Sigmoid colon (tissue), 7 donors: ENCODE measurements around the gene CCDC47. TPM values are rescaled to one million over a fixed set of nuclear protein-coding genes. Genes with fewer than 3 reads are reported as not detected.
"Not testable (repeated sequence)": the region's sequence is repeated elsewhere in the genome, so short reads cannot be mapped to it uniquely, and the experiment has no call there.

Experiments
- DNase-seq: peaks from one replicate; pipeline ENCODE4 v3.0.0-alpha.2; 2019
- H3K27ac ChIP-seq, 4 donors: fragments of 200-600 bp; sonication (generic); one replicate each; pipeline ENCODE4 v1.5.1; 2016 to 2019; ENCODE audit warnings: mild to moderate bottlenecking in 1 of 4
- H3K27me3 ChIP-seq, 3 donors: fragments of 200-600 bp; sonication (generic); one replicate each; pipeline ENCODE4 v1.5.1; 2019; ENCODE audit warnings: mild to moderate bottlenecking in 1 of 3
- H3K36me3 ChIP-seq, 4 donors: fragments of 200-600 bp; sonication (generic); one replicate each; pipeline ENCODE4 v1.5.1; 2016 to 2019
- H3K4me1 ChIP-seq, 4 donors: fragments of 200-600 bp; sonication (generic); one replicate each; pipeline ENCODE4 v1.5.1; 2017 to 2019
- H3K4me3 ChIP-seq, 4 donors: fragments of 200-600 bp; sonication (generic); one replicate each; pipeline ENCODE4 v1.5.1; 2017 to 2019; ENCODE audit warnings: mild to moderate bottlenecking in 2 of 4, moderate library complexity in 1 of 4
- H3K9me3 ChIP-seq, 4 donors: fragments of 200-600 bp in 3 of 4; sonication (generic) in 3 of 4; one replicate each; pipeline versions ENCODE4 v1.5.1 to v1.6.1; 2013 to 2019
- EP300 ChIP-seq, 4 donors: sonication (generic); formaldehyde crosslinking; IDR thresholded peaks; one replicate each; pipeline ENCODE4 v1.6.1; 2017; ENCODE audit warnings: antibody characterized with exemption in 4 of 4
- POLR2A ChIP-seq, 2 donors: fragments of 450-650 bp; IDR thresholded peaks; one replicate each; pipeline ENCODE4 v1.6.1; 2016; ENCODE audit warnings: antibody characterized with exemption in 2 of 2, mild to moderate bottlenecking in 2 of 2, moderate library complexity in 2 of 2
- POLR2AphosphoS5 ChIP-seq, 4 donors: sonication (generic); formaldehyde crosslinking; IDR thresholded peaks; one replicate each; pipeline ENCODE4 v1.6.1; 2017; ENCODE audit warnings: antibody characterized with exemption in 4 of 4
- WGBS, 2 donors: extraction: QIAGEN DNeasy Blood & Tissue Kit; methylation state at CpG; one replicate each; pipeline ENCODE4 v1.1.7; 2013; 5-methylcytosine and 5-hydroxymethylcytosine counted together
- intact Hi-C: fragments of 100-400 bp; cut with DNase I; formaldehyde crosslinking; loops from one replicate; pipeline ENCODE4 v1.15.1; 2023
- polyA plus RNA-seq, 3 donors: library from polyadenylated mRNA; stranded (reverse); fragments of 200-250 nt; gene quantifications; one replicate each; pipeline ENCODE4 v1.2.3, GENCODE V29; 2013
- total RNA-seq, 4 donors: library from RNA; depleted of rRNA; stranded (reverse); fragments of >200 nt; gene quantifications; one replicate each; pipeline ENCODE4 v1.1.0, GENCODE V29; 2016
- TF ChIP-seq, protein P1 (sequence below), 4 experiments: fragments of 450-650 bp in 3 of 4; fragments of 200-600 bp in 1 of 4; IDR thresholded peaks; one replicate each; pipeline ENCODE4 v1.5.1; 2016 to 2019; ENCODE audit warnings: antibody characterized with exemption in 4 of 4, mild to moderate bottlenecking in 3 of 4, moderate library complexity in 2 of 4
- donor health status: healthy with polysubstance abuse.
- donor health status: Bipolar disorder and iron deficiency.
- donor health status: healthy.

The CCDC47 gene
- total and polyA plus RNA-seq, 7 donors = 12.0 to 65.4 (median 39.9) TPM

DNA sequence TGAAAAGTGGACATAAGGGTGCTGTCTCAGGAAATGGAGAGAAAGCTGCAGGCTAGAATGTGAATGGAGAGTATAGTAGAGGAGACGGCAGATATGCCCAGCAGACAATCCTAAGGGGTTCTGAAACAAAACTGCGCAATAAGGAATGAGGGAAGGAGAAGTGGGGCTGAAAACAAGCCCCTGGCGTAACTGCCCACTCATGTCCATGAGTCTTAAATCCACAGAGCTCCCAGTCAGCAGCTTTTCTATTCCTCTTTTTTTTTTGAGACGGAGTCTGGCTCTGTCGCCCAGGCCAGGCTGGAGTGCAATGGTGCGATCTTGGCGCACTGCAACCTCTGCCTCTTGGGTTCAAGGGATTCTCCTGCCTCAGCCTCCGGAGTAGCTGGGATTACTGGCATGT lies 37.7 kb downstream of the CCDC47 start:
- Histone ChIP-seq H3K9me3 (no peaks in the 10 kb centered on the region), H3K36me3 (peaks cover 0 to 8% (median 0%) of the 10 kb centered on the region in 4 donors), H3K27me3 (no peaks in the 10 kb centered on the region), H3K4me3 (no peak overlapping the region), H3K27ac (no peak overlapping the region), H3K4me1 (peaks cover 0 to 7% (median 7%) of the 10 kb centered on the region in 4 donors)
- intact Hi-C loops = no loop called here
- TF ChIP-seq, protein P1, sequence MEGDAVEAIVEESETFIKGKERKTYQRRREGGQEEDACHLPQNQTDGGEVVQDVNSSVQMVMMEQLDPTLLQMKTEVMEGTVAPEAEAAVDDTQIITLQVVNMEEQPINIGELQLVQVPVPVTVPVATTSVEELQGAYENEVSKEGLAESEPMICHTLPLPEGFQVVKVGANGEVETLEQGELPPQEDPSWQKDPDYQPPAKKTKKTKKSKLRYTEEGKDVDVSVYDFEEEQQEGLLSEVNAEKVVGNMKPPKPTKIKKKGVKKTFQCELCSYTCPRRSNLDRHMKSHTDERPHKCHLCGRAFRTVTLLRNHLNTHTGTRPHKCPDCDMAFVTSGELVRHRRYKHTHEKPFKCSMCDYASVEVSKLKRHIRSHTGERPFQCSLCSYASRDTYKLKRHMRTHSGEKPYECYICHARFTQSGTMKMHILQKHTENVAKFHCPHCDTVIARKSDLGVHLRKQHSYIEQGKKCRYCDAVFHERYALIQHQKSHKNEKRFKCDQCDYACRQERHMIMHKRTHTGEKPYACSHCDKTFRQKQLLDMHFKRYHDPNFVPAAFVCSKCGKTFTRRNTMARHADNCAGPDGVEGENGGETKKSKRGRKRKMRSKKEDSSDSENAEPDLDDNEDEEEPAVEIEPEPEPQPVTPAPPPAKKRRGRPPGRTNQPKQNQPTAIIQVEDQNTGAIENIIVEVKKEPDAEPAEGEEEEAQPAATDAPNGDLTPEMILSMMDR (IDR thresholded peaks at IDR 0.05) = no peak
- TF ChIP-seq EP300 (IDR thresholded peaks at IDR 0.05) = no peak
- no peak for TF ChIP-seq POLR2A (IDR thresholded peaks at IDR 0.05)
- WGBS, 2 donors = 94 to 95% methylated on average over 8 of the region's 8 CpGs
- no peak for DNase-seq

DNA sequence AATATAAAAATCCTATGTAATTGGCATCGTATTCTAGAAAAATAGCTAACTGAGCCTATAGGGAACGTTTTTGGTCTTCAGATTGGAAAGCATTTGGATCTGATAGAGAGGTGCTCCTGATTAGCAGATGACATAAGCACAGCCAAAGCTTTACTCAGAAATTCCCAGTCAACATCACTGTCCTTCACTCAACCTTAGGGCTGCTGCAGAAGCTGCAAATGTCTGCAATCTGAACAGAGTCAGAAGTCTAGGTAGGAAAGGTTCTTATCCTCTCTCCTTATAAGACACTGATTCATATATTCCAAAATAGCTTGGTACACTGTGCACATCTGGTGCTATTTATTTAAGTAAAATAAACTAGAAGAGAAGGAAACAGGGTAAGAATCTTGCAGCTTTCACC lies 51.0 kb downstream of the CCDC47 start:
- H3K27me3 ChIP-seq = no peaks in the 10 kb centered on the region
- H3K9me3 ChIP-seq = no peaks in the 10 kb centered on the region
- H3K27ac ChIP-seq = no peak overlapping the region
- DNase-seq = no peak
- H3K4me3 ChIP-seq = no peak overlapping the region
- intact Hi-C loops = no loop called here
- H3K36me3 ChIP-seq = peaks cover 0 to 53% (median 7%) of the 10 kb centered on the region in 4 donors
- TF ChIP-seq, protein P1 (IDR thresholded peaks at IDR 0.05) = no peak
- TF ChIP-seq EP300 (IDR thresholded peaks at IDR 0.05) (no peak), POLR2A (IDR thresholded peaks at IDR 0.05) (no peak), POLR2AphosphoS5 (IDR thresholded peaks at IDR 0.05) (no peak)
- 66 to 86% methylated on average over 2 of the region's 2 CpGs for WGBS, 2 donors
- no peaks in the 10 kb centered on the region for H3K4me1 ChIP-seq

DNA sequence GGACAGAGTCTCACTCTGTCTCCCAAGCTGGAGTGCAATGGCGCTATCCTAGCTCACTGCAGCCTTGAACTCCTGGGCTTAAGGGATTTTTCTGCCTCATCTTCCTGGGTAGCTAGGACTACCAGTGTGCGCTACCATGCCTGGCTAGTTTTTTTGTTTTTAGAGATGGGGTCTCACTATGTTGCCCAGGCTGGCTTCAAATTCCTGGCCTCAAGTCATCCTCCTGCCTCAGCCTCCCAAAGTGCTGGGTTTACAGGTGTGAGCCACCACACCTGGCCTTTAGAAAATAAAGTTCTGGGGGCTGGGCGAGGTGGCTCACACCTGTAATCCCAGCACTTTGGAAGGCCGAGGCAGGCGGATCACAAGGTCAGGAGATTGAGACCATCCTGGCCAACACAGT lies 53.2 kb downstream of the CCDC47 start:
- 97 to 98% methylated on average over 5 of the region's 5 CpGs for WGBS, 2 donors
- H3K36me3 ChIP-seq = peaks cover 0 to 38% (median 3%) of the 10 kb centered on the region in 4 donors
- H3K4me1 ChIP-seq, intact Hi-C loops, H3K4me3 ChIP-seq, H3K27me3 ChIP-seq, DNase-seq, H3K27ac ChIP-seq, H3K9me3 ChIP-seq: not testable (repeated sequence)

DNA sequence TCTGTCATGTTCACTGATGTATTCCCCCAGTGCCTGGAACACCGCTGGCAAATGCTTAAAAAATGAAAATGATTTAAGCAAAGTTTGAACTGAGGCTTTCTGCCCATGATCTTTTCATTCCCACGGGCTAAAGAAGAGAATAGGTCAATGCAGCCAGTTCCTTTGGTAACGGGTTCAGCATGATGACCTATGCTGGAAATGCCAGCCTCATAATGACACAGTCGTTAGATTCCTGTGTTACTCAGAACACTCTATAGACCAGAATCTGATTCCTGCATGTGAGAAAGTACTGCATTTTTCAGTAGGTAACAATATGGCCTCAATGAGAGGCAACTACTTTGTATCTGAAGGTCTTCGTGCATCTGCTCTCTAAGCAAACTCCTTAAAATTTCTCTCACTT lies 54.4 kb downstream of the CCDC47 start:
- peaks cover 0 to 36% (median 0%) of the 10 kb centered on the region in 4 donors for H3K36me3 ChIP-seq

DNA sequence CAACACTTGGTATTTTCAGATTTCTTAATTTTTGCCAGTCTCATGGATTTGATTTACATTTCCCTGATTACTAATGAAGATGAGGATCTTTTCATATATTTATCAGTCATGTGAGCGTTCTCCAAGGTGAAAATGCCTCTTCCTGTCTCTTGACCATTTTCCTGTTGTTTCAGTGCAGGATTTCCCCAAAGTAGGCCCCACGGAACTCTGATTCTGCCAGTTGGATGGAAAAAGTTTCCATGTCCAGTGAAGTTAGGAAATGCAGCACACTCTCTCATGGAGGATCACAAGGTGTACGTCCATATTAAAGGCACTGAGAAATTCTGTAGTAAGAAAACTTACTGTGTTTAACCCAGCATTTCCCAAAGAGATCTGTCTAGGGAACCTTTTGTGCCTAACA lies 57.0 kb downstream of the CCDC47 start:
- H3K9me3 ChIP-seq = no peaks in the 10 kb centered on the region
- H3K36me3 ChIP-seq = peaks cover 0 to 42% (median 16%) of the 10 kb centered on the region in 4 donors
- TF ChIP-seq POLR2AphosphoS5 (IDR thresholded peaks at IDR 0.05) (no peak), EP300 (IDR thresholded peaks at IDR 0.05) (no peak), POLR2A (IDR thresholded peaks at IDR 0.05) (no peak)
- TF ChIP-seq, protein P1 (IDR thresholded peaks at IDR 0.05) = no peak
- no peaks in the 10 kb centered on the region for H3K27me3 ChIP-seq
- 90 to 92% methylated on average over 3 of the region's 3 CpGs for WGBS, 2 donors
- no peak overlapping the region for H3K27ac ChIP-seq
- no peak for DNase-seq
- H3K4me3 ChIP-seq = no peak overlapping the region
- no peaks in the 10 kb centered on the region for H3K4me1 ChIP-seq
- intact Hi-C loops = no loop called here

More for the DNA sequence above, 54.4 kb downstream of the CCDC47 start:
- 87 to 91% methylated on average over 5 of the region's 5 CpGs for WGBS, 2 donors
- Histone ChIP-seq H3K4me1 (no peaks in the 10 kb centered on the region), H3K27me3 (no peaks in the 10 kb centered on the region), H3K9me3 (no peaks in the 10 kb centered on the region), H3K4me3 (no peak overlapping the region), H3K27ac (no peak overlapping the region)
- intact Hi-C loops = no loop called here
- TF ChIP-seq POLR2AphosphoS5 (IDR thresholded peaks at IDR 0.05) (no peak), EP300 (IDR thresholded peaks at IDR 0.05) (no peak), POLR2A (IDR thresholded peaks at IDR 0.05) (no peak)
- TF ChIP-seq, protein P1 (IDR thresholded peaks at IDR 0.05) = no peak
- DNase-seq = no peak
